NB4 (cell line): ENCODE data around the gene ABHD5.

ENCODE experiments used
- DNase-seq: peaks from one replicate; pipeline ENCODE4 v3.0.0; 2010; ENCODE audit warnings: low read depth
- H3K4me3 ChIP-seq: one replicate; pipeline ENCODE4 v1.5.1; 2011; ENCODE audit warnings: mild to moderate bottlenecking, low read depth, low read length, moderate library complexity
- CTCF ChIP-seq: IDR thresholded peaks from one replicate; pipeline ENCODE4 v1.5.1; 2012; ENCODE audit warnings: low read depth, low read length
- MAX ChIP-seq: IDR thresholded peaks from 2 replicates; pipeline ENCODE4 v1.6.1; 2011; ENCODE audit warnings: low read depth, low read length
- MYC ChIP-seq: IDR thresholded peaks from 2 replicates; pipeline ENCODE4 v1.6.1; 2011; ENCODE audit warnings: low read depth, low read length
- POLR2A ChIP-seq: IDR thresholded peaks from 2 replicates; pipeline ENCODE4 v1.6.1; 2011; ENCODE audit warnings: mild to moderate bottlenecking; ENCODE audit not compliant: insufficient read length; ENCODE audit errors: extremely low read depth

The ABHD5 gene

GRCh38 chr3:43755516-43756200, 64.9 kb downstream of the ABHD5 start:
- TF ChIP-seq POLR2A: no peak
- TF ChIP-seq MYC: no peak
- TF ChIP-seq MAX: no peak
- no peak for TF ChIP-seq CTCF
- H3K4me3 ChIP-seq: no peak overlapping the region
- no peak for DNase-seq

GRCh38 chr3:43757666-43758321, 67.1 kb downstream of the ABHD5 start:
- DNase-seq: no peak
- no peak overlapping the region for H3K4me3 ChIP-seq
- TF ChIP-seq MAX: no peak
- TF ChIP-seq CTCF: no peak
- no peak for TF ChIP-seq MYC
- no peak for TF ChIP-seq POLR2A

GRCh38 chr3:43758592-43759225, 68.0 kb downstream of the ABHD5 start:
- no peak overlapping the region for H3K4me3 ChIP-seq
- DNase-seq: no peak
- TF ChIP-seq POLR2A (no peak), CTCF (no peak), MYC (no peak), MAX (no peak)

GRCh38 chr3:43759297-43759782, 68.6 kb downstream of the ABHD5 start:
- DNase-seq: peak; percentile 19
- H3K4me3 ChIP-seq: no peak overlapping the region
- TF ChIP-seq MAX (no peak), MYC (no peak), POLR2A (no peak), CTCF (no peak)

GRCh38 chr3:43759938-43760337, 69.2 kb downstream of the ABHD5 start:
- DNase-seq: no peak
- TF ChIP-seq MYC (no peak), CTCF (no peak), MAX (no peak), POLR2A (no peak)
- no peak overlapping the region for H3K4me3 ChIP-seq
